Calu3 (cell line): ENCODE measurements around the gene NINL. TPM values are rescaled to one million over a fixed set of nuclear protein-coding genes. Genes with fewer than 3 reads are reported as not detected.
A peak's percentile ranks its signal among the peaks of the same experiment; 100 is the strongest.

Experiments used
- BruUV-seq: library from RNA; stranded (reverse); fragments of 400-500 nt; replicated peaks from 2 replicates; lab custom pipeline; 2021; lab: Mats Ljungman, UMichigan
- CTCF ChIA-PET: fragments of 300-600 bp; sonication (Branson Sonifier 250); formaldehyde crosslinking; loops from one replicate; lab custom pipeline; 2022; ENCODE audit warnings: antibody characterized with exemption; lab: Charles Lee
- DNase-seq: peaks from one replicate; pipeline ENCODE4 v3.0.0; 2022
- H3K27ac Mint-ChIP-seq: one replicate; pipeline ENCODE4 v1.8.0; 2022; ENCODE audit warnings: mixed read lengths; ENCODE audit not compliant: unreplicated experiment
- H3K27me3 Mint-ChIP-seq: one replicate; pipeline ENCODE4 v1.8.0; 2022; ENCODE audit warnings: mixed read lengths; ENCODE audit not compliant: unreplicated experiment
- H3K36me3 Mint-ChIP-seq: one replicate; pipeline ENCODE4 v1.8.0; 2022; ENCODE audit warnings: mild to moderate bottlenecking, moderate library complexity, mixed read lengths; ENCODE audit not compliant: insufficient read depth, unreplicated experiment
- H3K4me1 Mint-ChIP-seq: one replicate; pipeline ENCODE4 v1.8.0; 2022; ENCODE audit warnings: mild to moderate bottlenecking, low read depth, mixed read lengths; ENCODE audit not compliant: unreplicated experiment
- H3K4me3 Mint-ChIP-seq: one replicate; pipeline ENCODE4 v1.8.0; 2022; ENCODE audit warnings: mild to moderate bottlenecking, low read depth, moderate library complexity, mixed read lengths; ENCODE audit not compliant: unreplicated experiment
- H3K9me3 Mint-ChIP-seq: one replicate; pipeline ENCODE4 v1.8.0; 2022; ENCODE audit warnings: low read depth, mixed read lengths; ENCODE audit not compliant: unreplicated experiment
- CTCF ChIP-seq: fragments of 200-600 bp; IDR thresholded peaks from one replicate; pipeline ENCODE4 v1.8.0; 2022; ENCODE audit warnings: antibody characterized with exemption; ENCODE audit not compliant: unreplicated experiment
- intact Hi-C: fragments of 100-400 bp; cut with micrococcal nuclease; formaldehyde crosslinking; loops from one replicate; pipeline ENCODE4 v1.10.0; 2022; ENCODE audit not compliant: unreplicated experiment
- total RNA-seq: library from RNA; stranded (reverse); gene quantifications from 2 replicates; pipeline ENCODE4 v1.2.3, GENCODE V29; 2022

The NINL gene
- total RNA-seq, 1 experiment from 2014 or later: 9.1 TPM

DNA sequence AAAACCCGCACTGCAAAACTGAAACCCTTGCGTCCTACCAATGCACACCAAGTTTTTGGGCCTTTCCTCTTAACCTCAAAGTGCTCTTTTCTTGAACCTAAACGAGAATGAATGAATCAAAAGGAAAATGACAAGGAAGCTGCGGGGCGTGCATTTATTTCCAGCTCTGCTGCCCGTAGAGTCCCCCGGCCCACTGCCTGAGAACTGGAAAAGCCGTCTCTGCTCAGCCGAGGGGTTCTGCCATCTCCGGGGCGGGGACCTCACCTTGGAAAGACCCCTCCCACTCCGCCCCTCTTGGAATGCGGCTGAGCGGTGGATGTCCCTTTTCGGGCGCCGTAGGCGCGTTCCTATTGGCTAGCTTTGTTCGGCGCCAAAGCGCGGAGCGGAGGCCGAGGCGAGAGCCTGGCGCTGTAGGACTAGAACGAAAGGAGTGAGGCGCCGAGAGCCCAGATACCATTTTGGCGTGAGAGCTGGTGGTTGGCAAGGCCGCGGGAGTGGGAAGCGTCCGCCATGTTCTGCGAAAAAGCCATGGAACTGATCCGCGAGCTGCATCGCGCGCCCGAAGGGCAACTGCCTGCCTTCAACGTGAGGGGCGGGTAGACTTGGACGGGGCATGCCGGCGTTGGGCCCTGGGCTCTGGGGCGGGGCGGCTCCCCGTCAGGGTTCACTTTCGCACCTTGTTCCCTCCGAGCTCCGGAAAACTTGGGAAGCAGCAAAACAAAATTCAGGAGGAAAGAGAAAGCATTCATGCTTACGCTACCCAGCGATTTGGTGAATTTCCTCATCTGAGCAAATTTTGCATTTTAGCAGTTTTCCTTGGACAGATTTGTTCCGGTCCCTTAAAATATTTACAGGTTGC, 177.8 kb downstream of the NINL start, which contains the start of gene GINS1:
GINS1 (plus strand) TSS at position 363 of the 859 bp plus-strand sequence; CDS start at position 511, 148 bp downstream.
- Mint-ChIP-seq H3K9me3 (no peaks in the 10 kb centered on the region), H3K36me3 (peaks cover 19% of the 10 kb centered on the region), H3K27me3 (no peaks in the 10 kb centered on the region), H3K4me1 (peaks cover 11% of the 10 kb centered on the region), H3K27ac (peak within 1 kb of the TSS; percentile 50), H3K4me3 (peak within 1 kb of the TSS; percentile 80)
- CTCF ChIA-PET: no interaction called here
- TF ChIP-seq CTCF: no peak
- BruUV-seq: TSS peak; percentile 87
- intact Hi-C loops: no loop called here
- peak; percentile 80 for DNase-seq

Other genes starting within 250 kb of the NINL start
- 16.7 and 21.3 TPM in 2 replicates for gene ABHD12, start 194.7 kb downstream of the NINL start, total RNA-seq
- gene GINS1, start 177.9 kb downstream of the NINL start, total RNA-seq: 9.6 and 10.3 TPM in 2 replicates
- 1.6 and 2.5 TPM in 2 replicates for gene NANP, start 38.5 kb upstream of the NINL start, total RNA-seq
- 6.6 and 7.3 TPM in 2 replicates for gene ZNF337, start 111.3 kb upstream of the NINL start, total RNA-seq